HK-2 (cell line): ENCODE results near the gene CHST8.
A peak's percentile ranks its signal among the peaks of the same experiment; 100 is the strongest.
"Not testable (repeated sequence)": the region's sequence is repeated elsewhere in the genome, so short reads cannot be mapped to it uniquely, and the experiment has no call there.

Experiments
- DNase-seq: peaks from one replicate; pipeline ENCODE4 v3.0.0-alpha.2; 2018; ENCODE audit not compliant: unreplicated experiment

The CHST8 gene

GRCh38 chr19:33811736-33812387, 190.1 kb downstream of the CHST8 start:
- DNase-seq, result no peak

- DNase-seq, result no peak
Observed at GRCh38 chr19:33812388-33813330, 190.9 kb downstream of the CHST8 start.

- no peak for DNase-seq
Observed at GRCh38 chr19:33813391-33814101, 191.8 kb downstream of the CHST8 start.

GRCh38 chr19:33814181-33815165, 192.7 kb downstream of the CHST8 start:
- DNase-seq, result no peak

GRCh38 chr19:33815380-33816340, 193.9 kb downstream of the CHST8 start:
- no peak for DNase-seq

GRCh38 chr19:33818411-33818810, 196.7 kb downstream of the CHST8 start:
- no peak for DNase-seq

GRCh38 chr19:33819078-33819477, 197.3 kb downstream of the CHST8 start:
- not testable (repeated sequence) for DNase-seq

- no peak for DNase-seq
Observed at GRCh38 chr19:33819506-33819879, 197.7 kb downstream of the CHST8 start.

GRCh38 chr19:33819880-33820781, 198.4 kb downstream of the CHST8 start:
- DNase-seq, result peak; percentile 72

- DNase-seq, result no peak
Observed at GRCh38 chr19:33821871-33822270, 200.1 kb downstream of the CHST8 start.
